Mesendoderm (in vitro differentiated cells): Measurements from ENCODE around the gene TMEM200B.
A peak's percentile ranks its signal among the peaks of the same experiment; 100 is the strongest.
"Not testable (repeated sequence)": the region's sequence is repeated elsewhere in the genome, so short reads cannot be mapped to it uniquely, and the experiment has no call there.

ENCODE experiments used
- DNase-seq: peaks from one replicate; pipeline ENCODE4 v3.0.0; 2013
- H2AK5ac ChIP-seq: 2 replicates; pipeline ENCODE4 v1.6.1; 2013; ENCODE audit warnings: low read length, inconsistent platforms
- H2BK120ac ChIP-seq: 2 replicates; pipeline ENCODE4 v1.6.1; 2013; ENCODE audit warnings: low read depth, mild to moderate bottlenecking, low read length, moderate library complexity, mixed read lengths
- H2BK15ac ChIP-seq: replicated peaks from 2 replicates; pipeline ENCODE4 v1.6.1; 2013; ENCODE audit warnings: low read depth, mild to moderate bottlenecking, moderate library complexity
- H2BK5ac ChIP-seq: 2 replicates; pipeline ENCODE4 v1.6.1; 2013; ENCODE audit warnings: low read length, inconsistent platforms
- H3K18ac ChIP-seq: 2 replicates; pipeline ENCODE4 v1.6.1; 2013; ENCODE audit warnings: mild to moderate bottlenecking, low read length, mixed read lengths
- H3K23ac ChIP-seq: one replicate; pipeline ENCODE4 v1.6.1; 2013; ENCODE audit warnings: low read length
- H3K27ac ChIP-seq: 2 replicates; pipeline ENCODE4 v1.5.1; 2013; ENCODE audit warnings: low read depth, mild to moderate bottlenecking, inconsistent platforms, low read length, moderate library complexity
- H3K27me3 ChIP-seq: 2 replicates; pipeline ENCODE4 v1.6.1; 2013; ENCODE audit warnings: low read length, control low read depth, mild to moderate bottlenecking, inconsistent platforms; ENCODE audit not compliant: insufficient read depth, poor library complexity
- H3K36me3 ChIP-seq: 2 replicates; pipeline ENCODE4 v1.6.1; 2013; ENCODE audit warnings: low read length, inconsistent platforms; ENCODE audit not compliant: control insufficient read depth, insufficient read depth
- H3K4ac ChIP-seq: one replicate; pipeline ENCODE4 v1.6.1; 2013; ENCODE audit warnings: low read depth, mild to moderate bottlenecking, low read length, moderate library complexity
- H3K4me1 ChIP-seq: 2 replicates; pipeline ENCODE4 v1.6.1; 2013; ENCODE audit warnings: low read depth, low read length, inconsistent platforms; ENCODE audit not compliant: control insufficient read depth
- H3K4me2 ChIP-seq: 2 replicates; pipeline ENCODE4 v1.6.1; 2013; ENCODE audit warnings: low read length
- H3K4me3 ChIP-seq: 2 replicates; pipeline ENCODE4 v1.5.1; 2013; ENCODE audit warnings: mild to moderate bottlenecking, low read length
- H3K56ac ChIP-seq: one replicate; pipeline ENCODE4 v1.6.1; 2013; ENCODE audit warnings: low read length
- H3K79me1 ChIP-seq: 2 replicates; pipeline ENCODE4 v1.6.1; 2013; ENCODE audit warnings: low read length, inconsistent platforms
- H3K79me2 ChIP-seq: 2 replicates; pipeline ENCODE4 v1.6.1; 2013; ENCODE audit warnings: mild to moderate bottlenecking, low read length; ENCODE audit not compliant: control insufficient read depth, insufficient read depth
- H3K9ac ChIP-seq: 2 replicates; pipeline ENCODE4 v1.6.1; 2013; ENCODE audit warnings: low read length, inconsistent platforms
- H4K5ac ChIP-seq: one replicate; pipeline ENCODE4 v1.6.1; 2013; ENCODE audit warnings: low read length
- H4K8ac ChIP-seq: one replicate; pipeline ENCODE4 v1.6.1; 2013; ENCODE audit warnings: low read depth, mild to moderate bottlenecking, control low read depth, low read length, moderate library complexity
- WGBS: extraction: QIAGEN DNeasy Blood & Tissue Kit; methylation state at CpG from one replicate; pipeline ENCODE4 v1.1.7; 2013; ENCODE audit warnings: low lambda C conversion rate, missing lambda C conversion rate; ENCODE audit not compliant: insufficient coverage; ENCODE audit errors: extremely low coverage; 5-methylcytosine and 5-hydroxymethylcytosine counted together

Gene TMEM200B

GRCh38 chr1:29084196-29084521, 39.5 kb downstream of the TMEM200B start:
- Histone ChIP-seq H2BK120ac (no peak overlapping the region), H3K4ac (no peak overlapping the region), H3K79me1 (no peaks in the 10 kb centered on the region), H3K4me2 (no peak overlapping the region), H2BK5ac (no peak overlapping the region), H3K27me3 (no peaks in the 10 kb centered on the region), H3K9ac (no peak overlapping the region), H3K23ac (no peak overlapping the region), H3K18ac (no peak overlapping the region), H3K79me2 (no peaks in the 10 kb centered on the region), H3K4me3 (no peak overlapping the region), H3K4me1 (no peaks in the 10 kb centered on the region), H4K8ac (no peak overlapping the region), H2BK15ac (no peak overlapping the region), H3K56ac (no peak overlapping the region), H2AK5ac (no peak overlapping the region), H3K27ac (no peak overlapping the region), H4K5ac (no peak overlapping the region), H3K36me3 (no peaks in the 10 kb centered on the region)
- no peak for DNase-seq
- no CpG with 5 or more reads among the region's 2 CpGs for WGBS

GRCh38 chr1:29083317-29084195, 40.1 kb downstream of the TMEM200B start:
- no peak overlapping the region for H3K18ac ChIP-seq
- no peak overlapping the region for H3K4ac ChIP-seq
- H3K27me3 ChIP-seq, result no peaks in the 10 kb centered on the region
- H3K56ac ChIP-seq, result no peak overlapping the region
- H2BK5ac ChIP-seq, result no peak overlapping the region
- H4K5ac ChIP-seq, result no peak overlapping the region
- no peaks in the 10 kb centered on the region for H3K79me2 ChIP-seq
- no peak overlapping the region for H2BK15ac ChIP-seq
- H3K9ac ChIP-seq, result no peak overlapping the region
- no peak overlapping the region for H2AK5ac ChIP-seq
- no peak overlapping the region for H2BK120ac ChIP-seq
- H3K4me1 ChIP-seq, result no peaks in the 10 kb centered on the region
- no CpG with 5 or more reads among the region's 3 CpGs for WGBS
- no peaks in the 10 kb centered on the region for H3K79me1 ChIP-seq
- DNase-seq, result peak; percentile 27
- H3K36me3 ChIP-seq, result no peaks in the 10 kb centered on the region
- no peak overlapping the region for H3K4me2 ChIP-seq
- no peak overlapping the region for H3K4me3 ChIP-seq
- no peak overlapping the region for H3K23ac ChIP-seq
- no peak overlapping the region for H3K27ac ChIP-seq
- H4K8ac ChIP-seq, result no peak overlapping the region

GRCh38 chr1:29082519-29082918, 41.2 kb downstream of the TMEM200B start:
- no peak overlapping the region for H3K4ac ChIP-seq
- no peak overlapping the region for H3K18ac ChIP-seq
- H3K36me3 ChIP-seq, result no peaks in the 10 kb centered on the region
- H3K4me3 ChIP-seq, result no peak overlapping the region
- H4K8ac ChIP-seq, result no peak overlapping the region
- no CpG with 5 or more reads among the region's 3 CpGs for WGBS
- H3K79me2 ChIP-seq, result no peaks in the 10 kb centered on the region
- H3K27ac ChIP-seq, result no peak overlapping the region
- H3K23ac ChIP-seq, result no peak overlapping the region
- H4K5ac ChIP-seq, result no peak overlapping the region
- no peak overlapping the region for H2BK15ac ChIP-seq
- no peak overlapping the region for H2BK120ac ChIP-seq
- H3K4me1 ChIP-seq, result no peaks in the 10 kb centered on the region
- no peak overlapping the region for H3K4me2 ChIP-seq
- H3K27me3 ChIP-seq, result no peaks in the 10 kb centered on the region
- no peaks in the 10 kb centered on the region for H3K79me1 ChIP-seq
- DNase-seq, result no peak
- H3K9ac ChIP-seq, result no peak overlapping the region
- H3K56ac ChIP-seq, result no peak overlapping the region
- no peak overlapping the region for H2AK5ac ChIP-seq
- H2BK5ac ChIP-seq, result no peak overlapping the region

GRCh38 chr1:29081201-29081600, 42.5 kb downstream of the TMEM200B start:
- no peak overlapping the region for H3K4me2 ChIP-seq
- no peak overlapping the region for H2BK15ac ChIP-seq
- no peak overlapping the region for H2BK5ac ChIP-seq
- H3K4me3 ChIP-seq, result no peak overlapping the region
- no peak for DNase-seq
- H3K4ac ChIP-seq, result no peak overlapping the region
- no peak overlapping the region for H2AK5ac ChIP-seq
- no peaks in the 10 kb centered on the region for H3K79me1 ChIP-seq
- no peaks in the 10 kb centered on the region for H3K27me3 ChIP-seq
- H4K8ac ChIP-seq, result no peak overlapping the region
- no CpG with 5 or more reads among the region's 3 CpGs for WGBS
- no peak overlapping the region for H3K23ac ChIP-seq
- H2BK120ac ChIP-seq, result no peak overlapping the region
- no peak overlapping the region for H3K56ac ChIP-seq
- no peaks in the 10 kb centered on the region for H3K36me3 ChIP-seq
- no peak overlapping the region for H4K5ac ChIP-seq
- no peak overlapping the region for H3K9ac ChIP-seq
- H3K4me1 ChIP-seq, result no peaks in the 10 kb centered on the region
- H3K27ac ChIP-seq, result no peak overlapping the region
- no peaks in the 10 kb centered on the region for H3K79me2 ChIP-seq
- no peak overlapping the region for H3K18ac ChIP-seq

GRCh38 chr1:29079916-29080629, 43.6 kb downstream of the TMEM200B start:
- not testable (repeated sequence) for H3K18ac ChIP-seq, H3K27me3 ChIP-seq, H3K23ac ChIP-seq, H2BK5ac ChIP-seq, H3K79me2 ChIP-seq, H3K79me1 ChIP-seq, H3K4me2 ChIP-seq, H3K36me3 ChIP-seq, DNase-seq, H3K4ac ChIP-seq, H2BK120ac ChIP-seq, H3K9ac ChIP-seq, H3K4me1 ChIP-seq, H4K5ac ChIP-seq, H2BK15ac ChIP-seq, H3K27ac ChIP-seq, H3K4me3 ChIP-seq, H4K8ac ChIP-seq, H2AK5ac ChIP-seq, H3K56ac ChIP-seq
- no CpG with 5 or more reads among the region's 16 CpGs for WGBS
